Left lung (tissue), 10 donors: ENCODE results near the gene DBNDD1. TPM values are rescaled to one million over a fixed set of nuclear protein-coding genes. Genes with fewer than 3 reads are reported as not detected.
A peak's percentile ranks its signal among the peaks of the same experiment; 100 is the strongest.

Experiments used
- ATAC-seq: fragments of 200-7000 bp; cut with Tn5 transposase; one replicate; pipeline ENCODE4 v1.9.1; 2020; ENCODE audit warnings: moderate library complexity
- DNase-seq, 4 donors: peaks; one replicate each; pipeline ENCODE4 v3.0.0-alpha.2; 2013 to 2020
- H3K27ac ChIP-seq, 2 donors: fragments of 200-600 bp; sonication (generic) in 1 of 2; one replicate each; pipeline versions ENCODE4 v1.5.0 to v1.8.0; 2020 to 2021
- H3K27me3 ChIP-seq, 2 donors: fragments of 200-600 bp; sonication (generic) in 1 of 2; one replicate each; pipeline versions ENCODE4 v1.5.0 to v1.8.0; 2020 to 2021
- H3K36me3 ChIP-seq, 2 donors: fragments of 200-600 bp; sonication (generic) in 1 of 2; one replicate each; pipeline versions ENCODE4 v1.5.0 to v1.8.0; 2020 to 2021
- H3K4me1 ChIP-seq, 2 donors: fragments of 200-600 bp; one replicate each; pipeline ENCODE4 v1.8.0; 2021
- H3K4me3 ChIP-seq, 2 donors: fragments of 200-600 bp; sonication (generic) in 1 of 2; one replicate each; pipeline versions ENCODE4 v1.5.0 to v1.8.0; 2020 to 2021; ENCODE audit warnings: mild to moderate bottlenecking in 1 of 2
- H3K9me3 ChIP-seq, 2 donors: fragments of 200-600 bp; sonication (generic) in 1 of 2; one replicate each; pipeline versions ENCODE4 v1.5.0 to v1.8.0; 2020 to 2021
- intact Hi-C, 2 donors: fragments of 100-400 bp; cut with DNase I; formaldehyde crosslinking; loops; one replicate each; pipeline versions ENCODE4 v1.11.2 to v1.14.2; 2022
- polyA plus RNA-seq, 6 donors: library from polyadenylated mRNA; unstranded; fragments of 120-200 nt; gene quantifications; one replicate each; pipeline ENCODE4 v1.2.1, GENCODE V29; 2013; ENCODE audit not compliant: insufficient read length in 6 of 6
- total RNA-seq, 2 donors: library from RNA; stranded (reverse); fragmentation: NEBNext Ultra II Directional; extraction: Animal tissue kit (Norgen Biotek cat#: 25700); gene quantifications; one replicate each; pipeline ENCODE4 v1.2.1, GENCODE V29; 2021
- TF ChIP-seq, protein P1 (sequence below), 2 donors: fragments of 200-600 bp; sonication (generic) in 1 of 2; IDR thresholded peaks; one replicate each; pipeline versions ENCODE4 v1.5.0 to v1.8.0; 2021; ENCODE audit warnings: antibody characterized with exemption in 2 of 2
- donor health status: DM: no; HTN: yes; CAD: no.
- donor health status: DM: no; HTN: no; CAD: no.

DBNDD1 gene
- total and polyA plus RNA-seq, 8 donors: 6.4 to 20.6 (median 7.8) TPM

DNA sequence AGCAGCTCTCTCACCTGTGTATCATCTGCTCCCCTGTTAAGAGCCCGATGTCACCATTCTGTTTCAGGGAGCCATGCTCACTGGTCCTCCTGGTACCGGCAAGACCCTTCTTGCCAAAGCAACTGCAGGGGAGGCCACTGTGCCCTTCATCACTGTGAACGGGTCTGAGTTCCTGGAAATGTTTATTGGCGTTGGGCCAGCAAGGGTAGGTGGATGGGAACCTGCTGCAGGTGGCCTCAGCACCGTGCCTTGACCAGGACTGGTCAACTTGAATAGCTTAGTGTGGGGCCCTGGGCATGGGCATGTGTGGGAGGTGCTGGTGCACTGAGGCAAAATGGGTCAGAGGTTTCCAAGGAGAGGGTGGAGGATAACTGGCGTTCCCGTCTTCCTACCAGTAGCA, 28.5 kb downstream of the DBNDD1 start:
- DNase-seq (peak in 1 of 4 donors; percentile 34), ATAC-seq (no peak)
- Histone ChIP-seq H3K36me3 (peaks cover 0 to 86% of the 10 kb centered on the region in 2 donors), H3K9me3 (peaks cover 0 to 10% of the 10 kb centered on the region in 2 donors), H3K27me3 (no peaks in the 10 kb centered on the region), H3K4me1 (no peaks in the 10 kb centered on the region), H3K4me3 (no peak overlapping the region), H3K27ac (no peak overlapping the region)
- intact Hi-C loops: no loop called here
- TF ChIP-seq, protein P1, sequence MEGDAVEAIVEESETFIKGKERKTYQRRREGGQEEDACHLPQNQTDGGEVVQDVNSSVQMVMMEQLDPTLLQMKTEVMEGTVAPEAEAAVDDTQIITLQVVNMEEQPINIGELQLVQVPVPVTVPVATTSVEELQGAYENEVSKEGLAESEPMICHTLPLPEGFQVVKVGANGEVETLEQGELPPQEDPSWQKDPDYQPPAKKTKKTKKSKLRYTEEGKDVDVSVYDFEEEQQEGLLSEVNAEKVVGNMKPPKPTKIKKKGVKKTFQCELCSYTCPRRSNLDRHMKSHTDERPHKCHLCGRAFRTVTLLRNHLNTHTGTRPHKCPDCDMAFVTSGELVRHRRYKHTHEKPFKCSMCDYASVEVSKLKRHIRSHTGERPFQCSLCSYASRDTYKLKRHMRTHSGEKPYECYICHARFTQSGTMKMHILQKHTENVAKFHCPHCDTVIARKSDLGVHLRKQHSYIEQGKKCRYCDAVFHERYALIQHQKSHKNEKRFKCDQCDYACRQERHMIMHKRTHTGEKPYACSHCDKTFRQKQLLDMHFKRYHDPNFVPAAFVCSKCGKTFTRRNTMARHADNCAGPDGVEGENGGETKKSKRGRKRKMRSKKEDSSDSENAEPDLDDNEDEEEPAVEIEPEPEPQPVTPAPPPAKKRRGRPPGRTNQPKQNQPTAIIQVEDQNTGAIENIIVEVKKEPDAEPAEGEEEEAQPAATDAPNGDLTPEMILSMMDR (IDR thresholded peaks at IDR 0.05): no peak

DNA sequence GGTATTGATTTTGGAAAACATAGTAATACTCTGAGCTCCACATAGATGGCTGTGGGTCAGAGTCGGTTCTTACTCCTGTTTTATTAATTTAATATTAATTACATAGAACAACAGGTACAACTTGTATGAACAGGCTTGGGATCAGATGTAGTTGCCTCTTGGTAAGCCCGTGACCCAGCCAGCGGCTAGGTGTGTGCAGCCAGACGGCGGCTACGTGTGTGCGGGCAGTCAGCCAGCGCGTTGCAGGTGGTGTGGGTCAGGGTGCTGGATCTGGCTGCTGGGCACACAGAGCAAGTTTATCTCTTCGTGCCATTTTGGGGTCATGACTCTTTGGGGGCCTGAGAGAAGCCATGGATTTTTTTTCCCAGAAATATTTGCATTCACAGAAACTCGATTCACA, 30.3 kb downstream of the DBNDD1 start:
- ATAC-seq (no peak), DNase-seq (peak in 1 of 4 donors; percentile 75)
- Histone ChIP-seq H3K36me3 (peaks cover 0 to 94% of the 10 kb centered on the region in 2 donors), H3K27ac (no peak overlapping the region), H3K27me3 (no peaks in the 10 kb centered on the region), H3K9me3 (no peaks in the 10 kb centered on the region), H3K4me1 (no peaks in the 10 kb centered on the region), H3K4me3 (no peak overlapping the region)
- TF ChIP-seq, protein P1 (IDR thresholded peaks at IDR 0.05): no peak
- intact Hi-C loops: no loop called here

DNA sequence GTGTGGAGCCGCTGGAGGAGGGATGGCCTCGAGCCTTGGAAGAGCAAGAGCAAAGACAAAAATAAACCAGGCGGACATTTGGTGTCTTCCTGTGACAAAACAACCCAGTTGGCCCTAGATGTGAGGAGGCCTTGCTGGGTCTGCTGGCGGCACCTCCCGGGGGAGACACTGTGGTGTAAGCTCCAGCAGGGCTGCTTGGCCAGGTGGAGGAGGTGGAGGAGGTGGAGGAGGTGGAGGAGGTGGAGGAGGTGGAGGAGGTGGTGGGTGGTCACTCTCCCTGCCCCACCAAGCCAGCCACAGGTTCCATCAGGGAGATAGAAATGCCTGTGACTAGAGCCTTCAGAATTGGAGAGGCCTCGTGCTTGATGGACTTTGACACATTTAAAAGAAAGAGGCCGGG, 32.1 kb downstream of the DBNDD1 start:
- no peaks in the 10 kb centered on the region for H3K27me3 ChIP-seq

DNA sequence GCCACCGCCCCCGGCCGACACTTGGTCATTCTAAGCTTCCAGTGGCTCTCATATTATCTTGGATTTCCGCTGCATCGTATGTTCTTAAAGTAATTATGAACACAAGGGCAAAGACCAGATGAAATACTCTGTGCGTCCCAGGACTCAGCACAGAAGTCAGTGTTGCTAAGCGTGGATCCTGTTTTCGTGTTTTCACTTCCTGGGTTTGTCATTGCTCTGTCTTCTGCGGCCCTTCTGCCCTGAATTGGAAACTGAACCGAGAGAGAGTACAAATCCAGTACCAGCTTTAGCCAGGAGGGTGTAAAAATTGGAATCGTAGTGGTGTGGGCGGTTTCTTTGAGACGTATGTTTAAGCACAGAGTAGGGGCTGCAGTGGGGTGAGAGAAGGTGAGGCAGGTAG, 32.7 kb downstream of the DBNDD1 start:
- H3K4me3 ChIP-seq: no peak overlapping the region
- H3K36me3 ChIP-seq: peaks cover 0 to 94% of the 10 kb centered on the region in 2 donors
- no peaks in the 10 kb centered on the region for H3K9me3 ChIP-seq
- intact Hi-C loops: no loop called here
- no peak overlapping the region for H3K27ac ChIP-seq
- TF ChIP-seq, protein P1 (IDR thresholded peaks at IDR 0.05): no peak
- ATAC-seq: no peak
- DNase-seq: peak in 1 of 4 donors; percentile 13
- no peaks in the 10 kb centered on the region for H3K27me3 ChIP-seq
- H3K4me1 ChIP-seq: no peaks in the 10 kb centered on the region

More for the DNA sequence above, 32.1 kb downstream of the DBNDD1 start:
- TF ChIP-seq, protein P1 (IDR thresholded peaks at IDR 0.05): no peak
- Histone ChIP-seq H3K27ac (no peak overlapping the region), H3K36me3 (peaks cover 0 to 94% of the 10 kb centered on the region in 2 donors), H3K9me3 (no peaks in the 10 kb centered on the region), H3K4me1 (no peaks in the 10 kb centered on the region), H3K4me3 (no peak overlapping the region)
- ATAC-seq: no peak
- DNase-seq: peak in 1 of 4 donors; percentile 17
- intact Hi-C loops: no loop called here

DNA sequence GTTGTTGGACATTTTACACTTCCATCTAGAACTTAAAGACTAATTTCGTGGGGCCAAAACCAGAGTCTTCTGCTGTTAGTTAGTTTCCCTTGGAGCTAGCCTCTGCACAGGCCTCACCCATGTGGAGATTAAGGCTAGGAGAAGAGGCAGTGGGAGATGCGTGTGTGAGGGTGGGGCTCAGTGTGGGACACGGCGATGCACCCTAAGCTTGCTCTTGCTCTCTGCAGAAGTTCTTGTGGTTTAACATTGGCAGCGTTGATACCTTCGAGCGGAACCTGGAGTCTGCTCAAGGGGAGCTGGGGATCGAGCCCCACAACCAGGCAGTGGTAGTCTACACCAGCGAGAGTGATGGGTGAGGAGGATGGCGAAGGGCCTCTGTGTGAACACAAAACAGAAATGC, 34.0 kb downstream of the DBNDD1 start:
- DNase-seq: peak in 1 of 4 donors; percentile 39
- H3K9me3 ChIP-seq: no peaks in the 10 kb centered on the region
- intact Hi-C loops: no loop called here
- H3K27me3 ChIP-seq: no peaks in the 10 kb centered on the region
- no peak for ATAC-seq
- H3K27ac ChIP-seq: no peak overlapping the region
- H3K4me1 ChIP-seq: no peaks in the 10 kb centered on the region
- TF ChIP-seq, protein P1 (IDR thresholded peaks at IDR 0.05): no peak
- H3K4me3 ChIP-seq: no peak overlapping the region
- peaks cover 0 to 94% of the 10 kb centered on the region in 2 donors for H3K36me3 ChIP-seq
